MCF 10A (cell line): ENCODE results near the gene TRMT61A. TPM values are rescaled to one million over a fixed set of nuclear protein-coding genes. Genes with fewer than 3 reads are reported as not detected.
A peak's percentile ranks its signal among the peaks of the same experiment; 100 is the strongest.

Source experiments
- BruUV-seq: library from RNA; stranded (reverse); fragments of 400-500 nt; replicated peaks from 2 replicates; lab custom pipeline; 2021; lab: Mats Ljungman, UMichigan
- CTCF ChIA-PET: fragments of 300-600 bp; sonication (Branson Sonifier 250); formaldehyde crosslinking; extraction: SDS; loops from one replicate; lab custom pipeline; 2021; ENCODE audit warnings: antibody characterized with exemption, inconsistent platforms; lab: Yijun Ruan, JAX
- POLR2A ChIA-PET: fragments of 300-600, 350-650 bp; sonication (Branson Sonifier 250); formaldehyde crosslinking; extraction: SDS; loops from one replicate; lab custom pipeline; 2020; ENCODE audit warnings: antibody characterized with exemption, inconsistent platforms; lab: Yijun Ruan, JAX
- DNase-seq: peaks from one replicate; pipeline ENCODE4 v3.0.0-alpha.2; 2018; ENCODE audit not compliant: unreplicated experiment
- H3K27ac Mint-ChIP-seq: one replicate; pipeline ENCODE4 v1.8.0; 2022; ENCODE audit warnings: mild to moderate bottlenecking, low read depth, mixed read lengths; ENCODE audit not compliant: unreplicated experiment
- H3K27me3 Mint-ChIP-seq: one replicate; pipeline ENCODE4 v1.8.0; 2022; ENCODE audit warnings: mixed read lengths; ENCODE audit not compliant: insufficient read depth, unreplicated experiment
- H3K36me3 Mint-ChIP-seq: one replicate; pipeline ENCODE4 v1.8.0; 2022; ENCODE audit warnings: mild to moderate bottlenecking, moderate library complexity, mixed read lengths; ENCODE audit not compliant: insufficient read depth, unreplicated experiment
- H3K4me1 Mint-ChIP-seq: one replicate; pipeline ENCODE4 v1.8.0; 2022; ENCODE audit warnings: mixed read lengths; ENCODE audit not compliant: insufficient read depth, unreplicated experiment
- H3K4me3 Mint-ChIP-seq: one replicate; pipeline ENCODE4 v1.8.0; 2022; ENCODE audit warnings: mild to moderate bottlenecking, moderate library complexity, mixed read lengths; ENCODE audit not compliant: unreplicated experiment
- H3K9me3 Mint-ChIP-seq: one replicate; pipeline ENCODE4 v1.8.0; 2022; ENCODE audit warnings: mixed read lengths; ENCODE audit not compliant: unreplicated experiment
- intact Hi-C: fragments of 100-400 bp; cut with micrococcal nuclease; formaldehyde crosslinking; loops from 2 replicates; pipeline ENCODE4 v1.14.1; 2022
- total RNA-seq: library from RNA; stranded (reverse); gene quantifications from 2 replicates; pipeline ENCODE4 v1.2.3, GENCODE V29; 2022
- TF ChIP-seq, protein P1 (sequence below): fragments of 200-600 bp; IDR thresholded peaks from one replicate; pipeline ENCODE4 v1.8.0; 2022; ENCODE audit warnings: antibody characterized with exemption, mild to moderate bottlenecking; ENCODE audit not compliant: unreplicated experiment

TRMT61A gene
- total RNA-seq, 1 experiment from 2014 or later, result 15.8 TPM

DNA sequence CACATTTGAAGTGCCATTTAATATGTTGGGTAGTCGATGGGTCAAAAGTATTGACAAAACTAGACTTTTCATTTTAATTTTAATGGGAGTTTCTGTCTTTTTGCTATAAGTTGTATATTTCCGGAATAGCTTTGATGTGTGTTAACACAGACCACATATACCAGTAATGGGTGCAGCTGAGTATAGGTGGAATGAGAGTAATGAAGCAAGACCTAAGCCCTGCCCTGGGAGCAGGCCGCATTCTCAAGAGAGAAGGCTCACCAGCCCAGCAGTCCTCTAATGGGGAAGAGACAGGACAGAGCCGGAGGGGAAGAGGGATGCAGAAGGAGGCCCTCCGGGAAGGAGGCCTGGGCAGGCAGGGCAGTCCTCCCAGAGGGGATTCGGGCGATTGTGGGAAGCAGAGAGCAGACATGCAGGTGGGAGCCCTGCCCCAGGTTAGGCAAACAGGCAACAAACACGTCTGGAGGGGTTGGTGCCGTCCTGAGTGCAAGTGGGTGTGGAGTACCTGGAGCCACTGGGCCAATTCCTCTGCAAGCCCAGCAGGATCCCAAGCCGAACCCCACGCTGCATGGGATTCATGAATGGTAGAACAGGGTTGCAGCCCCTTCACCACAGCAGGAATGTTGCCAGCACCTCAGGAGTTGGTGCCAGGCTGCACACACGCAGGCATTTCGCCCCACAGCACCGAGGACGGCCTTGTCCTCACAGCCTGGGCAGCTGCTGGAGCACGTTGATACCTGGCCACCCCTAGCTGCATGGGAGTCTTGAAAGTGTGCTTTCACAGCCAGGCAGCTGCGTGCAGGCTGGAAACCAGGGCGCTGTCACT is 14.2 kb upstream of the TRMT61A start:
- TF ChIP-seq, protein P1, sequence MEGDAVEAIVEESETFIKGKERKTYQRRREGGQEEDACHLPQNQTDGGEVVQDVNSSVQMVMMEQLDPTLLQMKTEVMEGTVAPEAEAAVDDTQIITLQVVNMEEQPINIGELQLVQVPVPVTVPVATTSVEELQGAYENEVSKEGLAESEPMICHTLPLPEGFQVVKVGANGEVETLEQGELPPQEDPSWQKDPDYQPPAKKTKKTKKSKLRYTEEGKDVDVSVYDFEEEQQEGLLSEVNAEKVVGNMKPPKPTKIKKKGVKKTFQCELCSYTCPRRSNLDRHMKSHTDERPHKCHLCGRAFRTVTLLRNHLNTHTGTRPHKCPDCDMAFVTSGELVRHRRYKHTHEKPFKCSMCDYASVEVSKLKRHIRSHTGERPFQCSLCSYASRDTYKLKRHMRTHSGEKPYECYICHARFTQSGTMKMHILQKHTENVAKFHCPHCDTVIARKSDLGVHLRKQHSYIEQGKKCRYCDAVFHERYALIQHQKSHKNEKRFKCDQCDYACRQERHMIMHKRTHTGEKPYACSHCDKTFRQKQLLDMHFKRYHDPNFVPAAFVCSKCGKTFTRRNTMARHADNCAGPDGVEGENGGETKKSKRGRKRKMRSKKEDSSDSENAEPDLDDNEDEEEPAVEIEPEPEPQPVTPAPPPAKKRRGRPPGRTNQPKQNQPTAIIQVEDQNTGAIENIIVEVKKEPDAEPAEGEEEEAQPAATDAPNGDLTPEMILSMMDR, result no peak
- Mint-ChIP-seq H3K36me3 (peaks cover 28% of the 10 kb centered on the region), H3K27me3 (no peaks in the 10 kb centered on the region), H3K27ac (peak overlapping the region; percentile 49), H3K4me3 (no peak overlapping the region), H3K9me3 (no peaks in the 10 kb centered on the region), H3K4me1 (peaks cover 33% of the 10 kb centered on the region)
- no peak for DNase-seq
- intact Hi-C loops, result no loop called here
- ChIA-PET POLR2A (interaction anchor here (0.5 to 0.9 kb wide), 2 partner anchors 22 to 803 kb away, joined by 3 read pairs; no protein-coding TSS in a partner anchor), CTCF (interaction anchor here (0.7 to 7.0 kb wide), 4 partner anchors 15 to 35 kb away, joined by 3 to 126 read pairs (median 4); no protein-coding TSS in a partner anchor)
- BruUV-seq, result no TSS peak

DNA sequence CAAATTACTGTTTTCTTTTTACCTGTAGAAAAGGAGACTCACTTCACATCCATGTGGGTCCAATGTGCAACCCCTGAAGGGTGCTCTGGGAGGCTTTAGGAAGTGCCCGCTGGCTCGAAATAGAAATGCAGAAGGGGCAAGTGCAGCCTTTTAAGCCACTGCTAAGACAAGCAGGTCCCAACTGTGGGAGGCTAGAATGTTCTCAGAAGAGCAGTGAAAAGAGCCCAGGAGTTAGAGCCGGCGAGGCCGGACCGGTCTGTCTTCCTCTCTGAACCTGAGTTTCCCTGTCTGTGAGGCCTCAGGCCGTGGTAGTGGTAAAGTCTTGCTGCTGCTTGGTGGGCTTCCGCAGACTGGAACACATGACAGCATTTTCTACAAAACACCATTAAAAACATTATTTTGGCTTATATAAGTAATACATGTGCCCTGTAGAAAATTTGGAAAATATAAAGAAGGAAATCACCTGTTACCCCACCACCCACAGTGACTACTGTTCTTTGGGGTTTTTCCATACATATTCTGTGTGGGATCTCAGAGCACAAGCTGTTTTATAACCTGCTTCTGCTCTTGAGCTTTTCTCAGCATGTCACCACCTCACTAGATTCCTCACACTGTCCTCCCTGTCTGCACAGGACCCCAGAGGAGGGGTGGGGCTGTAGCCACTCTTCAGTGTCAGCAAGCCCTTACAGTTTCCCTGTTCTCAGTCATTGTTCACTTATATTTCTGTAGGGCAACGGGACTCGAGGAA is 12.4 kb upstream of the TRMT61A start:
- Mint-ChIP-seq H3K4me1 (peaks cover 33% of the 10 kb centered on the region), H3K36me3 (peaks cover 14% of the 10 kb centered on the region), H3K27me3 (no peaks in the 10 kb centered on the region), H3K9me3 (no peaks in the 10 kb centered on the region), H3K27ac (no peak overlapping the region), H3K4me3 (no peak overlapping the region)
- DNase-seq, result no peak
- BruUV-seq, result no TSS peak
- ChIA-PET CTCF (interaction anchor here (0.6 to 7.0 kb wide), 6 partner anchors 12 to 468 kb away, joined by 3 to 126 read pairs (median 12); no protein-coding TSS in a partner anchor), POLR2A (interaction anchor here (0.6 kb wide), 1 partner anchor 10 kb away, joined by 4 read pairs; no protein-coding TSS in a partner anchor)
- intact Hi-C loops, result no loop called here
- TF ChIP-seq, protein P1, result no peak

DNA sequence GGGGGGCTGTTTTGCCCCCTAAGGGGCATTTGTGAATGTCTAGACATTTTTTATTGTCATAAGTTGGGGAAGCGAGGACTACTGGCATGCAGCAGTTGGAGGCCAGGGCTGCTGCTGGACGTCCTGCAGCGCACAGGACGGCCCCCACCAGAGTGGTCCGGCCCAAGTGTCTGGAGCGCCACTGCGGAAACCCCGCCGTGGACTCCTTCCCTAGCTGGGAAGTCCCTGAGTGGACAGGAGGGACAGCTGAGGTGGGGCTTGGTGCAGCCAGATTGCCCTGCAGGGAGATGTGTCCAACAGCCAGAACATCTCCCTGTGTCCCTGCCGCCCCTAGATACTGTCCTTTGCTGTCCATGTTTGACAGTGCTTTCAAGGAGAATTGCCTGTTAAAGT is 11.8 kb upstream of the TRMT61A start:
- Mint-ChIP-seq H3K4me3 (no peak overlapping the region), H3K4me1 (peaks cover 33% of the 10 kb centered on the region), H3K36me3 (peaks cover 10% of the 10 kb centered on the region), H3K27me3 (no peaks in the 10 kb centered on the region), H3K27ac (no peak overlapping the region), H3K9me3 (no peaks in the 10 kb centered on the region)
- no TSS peak for BruUV-seq
- intact Hi-C loops, result no loop called here
- ChIA-PET CTCF (interaction anchor here (0.6 to 7.0 kb wide), 5 partner anchors 12 to 468 kb away, joined by 3 to 126 read pairs (median 18); no protein-coding TSS in a partner anchor), POLR2A (interaction anchor here (4.7 kb wide), 1 partner anchor 25 kb away, joined by 52 read pairs; no protein-coding TSS in a partner anchor)
- TF ChIP-seq, protein P1, result no peak
- no peak for DNase-seq
